Central memory CD8-positive, alpha-beta T cell (primary cell): ENCODE data around the gene PNO1.

ENCODE experiments used
- ATAC-seq: fragments of 150-1000 bp; cut with Tn5 transposase; replicated peaks from 2 replicates; pipeline ENCODE4 v1.10.0; 2022; ENCODE audit warnings: mild to moderate bottlenecking, moderate FRiP score, moderate number of reproducible peaks; ENCODE audit not compliant: poor library complexity, severe bottlenecking; ENCODE audit errors: extremely low read depth
- DNase-seq, 2 donors: peaks; one replicate each; pipeline ENCODE4 v3.0.0; 2021; ENCODE audit warnings: low spot score in 2 of 2
- H3K27ac Mint-ChIP-seq: one replicate; pipeline ENCODE4 v1.8.0; 2022; ENCODE audit warnings: low read depth, mild to moderate bottlenecking, moderate library complexity, mixed read lengths
- H3K27me3 Mint-ChIP-seq: one replicate; pipeline ENCODE4 v1.8.0; 2022; ENCODE audit warnings: mixed read lengths
- H3K36me3 Mint-ChIP-seq: one replicate; pipeline ENCODE4 v1.8.0; 2022; ENCODE audit warnings: mild to moderate bottlenecking, moderate library complexity, mixed read lengths; ENCODE audit not compliant: insufficient read depth
- H3K4me1 Mint-ChIP-seq: one replicate; pipeline ENCODE4 v1.8.0; 2022; ENCODE audit warnings: mixed read lengths
- H3K4me3 Mint-ChIP-seq: one replicate; pipeline ENCODE4 v1.8.0; 2022; ENCODE audit warnings: mild to moderate bottlenecking, moderate library complexity, mixed read lengths
- H3K9me3 Mint-ChIP-seq: one replicate; pipeline ENCODE4 v1.8.0; 2022; ENCODE audit warnings: mixed read lengths

The PNO1 gene

GRCh38 chr2:68127358-68128242 lies 30.1 kb upstream of the PNO1 start:
- H3K9me3 Mint-ChIP-seq, result no peaks in the 10 kb centered on the region
- no peak for ATAC-seq
- peaks cover 1% of the 10 kb centered on the region for H3K36me3 Mint-ChIP-seq
- DNase-seq, result no peak
- no peaks in the 10 kb centered on the region for H3K27me3 Mint-ChIP-seq
- H3K4me1 Mint-ChIP-seq, result peaks cover under 1% of the 10 kb centered on the region
- H3K27ac Mint-ChIP-seq, result no peak overlapping the region
- H3K4me3 Mint-ChIP-seq, result no peak overlapping the region

- Mint-ChIP-seq H3K36me3 (peaks cover 11% of the 10 kb centered on the region), H3K4me3 (no peak overlapping the region), H3K9me3 (no peaks in the 10 kb centered on the region), H3K27ac (no peak overlapping the region), H3K27me3 (no peaks in the 10 kb centered on the region), H3K4me1 (no peaks in the 10 kb centered on the region)
- ATAC-seq (no peak), DNase-seq (no peak)
Observed at GRCh38 chr2:68134120-68134519, 23.6 kb upstream of the PNO1 start.

- H3K4me1 Mint-ChIP-seq, result no peaks in the 10 kb centered on the region
- peaks cover 11% of the 10 kb centered on the region for H3K36me3 Mint-ChIP-seq
- ATAC-seq (no peak), DNase-seq (no peak)
- no peak overlapping the region for H3K4me3 Mint-ChIP-seq
- no peaks in the 10 kb centered on the region for H3K27me3 Mint-ChIP-seq
- no peaks in the 10 kb centered on the region for H3K9me3 Mint-ChIP-seq
- no peak overlapping the region for H3K27ac Mint-ChIP-seq
Observed at GRCh38 chr2:68134554-68134953, 23.1 kb upstream of the PNO1 start.

GRCh38 chr2:68135448-68136320 lies 22.0 kb upstream of the PNO1 start:
- H3K27ac Mint-ChIP-seq, result peak overlapping the region; percentile 6

GRCh38 chr2:68141875-68142274 lies 15.8 kb upstream of the PNO1 start:
- no peak for DNase-seq
- Mint-ChIP-seq H3K36me3 (peaks cover 13% of the 10 kb centered on the region), H3K4me3 (no peak overlapping the region), H3K4me1 (peaks cover 5% of the 10 kb centered on the region), H3K9me3 (no peaks in the 10 kb centered on the region), H3K27ac (no peak overlapping the region), H3K27me3 (no peaks in the 10 kb centered on the region)
- ATAC-seq, result no peak

More at GRCh38 chr2:68135448-68136320, 22.0 kb upstream of the PNO1 start:
- H3K4me1 Mint-ChIP-seq, result peaks cover 5% of the 10 kb centered on the region
- H3K27me3 Mint-ChIP-seq, result no peaks in the 10 kb centered on the region
- DNase-seq (no peak), ATAC-seq (no peak)
- H3K9me3 Mint-ChIP-seq, result no peaks in the 10 kb centered on the region
- H3K4me3 Mint-ChIP-seq, result no peak overlapping the region
- H3K36me3 Mint-ChIP-seq, result peaks cover 15% of the 10 kb centered on the region

GRCh38 chr2:68151037-68151436 lies 6.7 kb upstream of the PNO1 start:
- DNase-seq (no peak), ATAC-seq (no peak)
- Mint-ChIP-seq H3K9me3 (no peaks in the 10 kb centered on the region), H3K4me3 (no peak overlapping the region), H3K27me3 (no peaks in the 10 kb centered on the region), H3K4me1 (peaks cover 10% of the 10 kb centered on the region), H3K36me3 (peaks cover 4% of the 10 kb centered on the region), H3K27ac (no peak overlapping the region)

GRCh38 chr2:68152681-68153347 lies 4.9 kb upstream of the PNO1 start:
- no peaks in the 10 kb centered on the region for H3K27me3 Mint-ChIP-seq
- no peak for DNase-seq
- H3K4me3 Mint-ChIP-seq, result no peak overlapping the region
- no peak overlapping the region for H3K27ac Mint-ChIP-seq
- ATAC-seq, result no peak
- no peaks in the 10 kb centered on the region for H3K9me3 Mint-ChIP-seq
- H3K4me1 Mint-ChIP-seq, result peaks cover 22% of the 10 kb centered on the region
- H3K36me3 Mint-ChIP-seq, result peaks cover 12% of the 10 kb centered on the region

- Mint-ChIP-seq H3K4me3 (peak overlapping the region; percentile 98), H3K36me3 (peaks cover 23% of the 10 kb centered on the region), H3K27me3 (no peaks in the 10 kb centered on the region), H3K4me1 (peaks cover 45% of the 10 kb centered on the region), H3K27ac (no peak overlapping the region), H3K9me3 (no peaks in the 10 kb centered on the region)
- ATAC-seq, result no peak
- DNase-seq, result no peak
Observed at GRCh38 chr2:68155618-68156017, 2.1 kb upstream of the PNO1 start.

GRCh38 chr2:68156419-68156818 lies 1.3 kb upstream of the PNO1 start:
- no peaks in the 10 kb centered on the region for H3K27me3 Mint-ChIP-seq
- H3K9me3 Mint-ChIP-seq, result no peaks in the 10 kb centered on the region
- H3K4me3 Mint-ChIP-seq, result peak overlapping the region; percentile 98
- H3K4me1 Mint-ChIP-seq, result peaks cover 46% of the 10 kb centered on the region
- H3K27ac Mint-ChIP-seq, result peak overlapping the region; percentile 99
- DNase-seq (no peak), ATAC-seq (no peak)
- H3K36me3 Mint-ChIP-seq, result peaks cover 30% of the 10 kb centered on the region

- H3K9me3 Mint-ChIP-seq, result no peaks in the 10 kb centered on the region
- ATAC-seq (peak; percentile 50), DNase-seq (peak in 1 of 2 donors; percentile 15)
- peak overlapping the region; percentile 99 for H3K27ac Mint-ChIP-seq
- no peaks in the 10 kb centered on the region for H3K27me3 Mint-ChIP-seq
- peaks cover 41% of the 10 kb centered on the region for H3K4me1 Mint-ChIP-seq
- peak overlapping the region; percentile 98 for H3K4me3 Mint-ChIP-seq
- peaks cover 32% of the 10 kb centered on the region for H3K36me3 Mint-ChIP-seq
Observed at GRCh38 chr2:68157002-68157401, 686 bp upstream of the PNO1 start.

- Mint-ChIP-seq H3K4me3 (peak overlapping the region; percentile 98), H3K27me3 (no peaks in the 10 kb centered on the region), H3K36me3 (peaks cover 39% of the 10 kb centered on the region), H3K4me1 (peaks cover 41% of the 10 kb centered on the region), H3K9me3 (no peaks in the 10 kb centered on the region), H3K27ac (peak overlapping the region; percentile 99)
- DNase-seq, result no peak
- ATAC-seq, result no peak
Observed at GRCh38 chr2:68158134-68158447, 403 bp downstream of the PNO1 start.

GRCh38 chr2:68163641-68164040 lies 6.0 kb downstream of the PNO1 start:
- no peak overlapping the region for H3K4me3 Mint-ChIP-seq
- DNase-seq, result no peak
- ATAC-seq, result no peak
- H3K27me3 Mint-ChIP-seq, result no peaks in the 10 kb centered on the region
- H3K4me1 Mint-ChIP-seq, result peaks cover 30% of the 10 kb centered on the region
- H3K36me3 Mint-ChIP-seq, result peaks cover 58% of the 10 kb centered on the region
- H3K27ac Mint-ChIP-seq, result no peak overlapping the region
- no peaks in the 10 kb centered on the region for H3K9me3 Mint-ChIP-seq
